ENCODE results near the gene PRPF39.

GRCh38 chr14:45140661-45141187, 56.8 kb downstream of the PRPF39 start:
- TF ChIP-seq CTCF (IDR thresholded peaks at IDR 0.05) (no peak), POLR2A (IDR thresholded peaks at IDR 0.05) (no peak)

All from ovary (tissue), 3 donors.